DMS 273 (cell line): Measurements from ENCODE around the gene SLC22A15.
"Not testable (repeated sequence)": the region's sequence is repeated elsewhere in the genome, so short reads cannot be mapped to it uniquely, and the experiment has no call there.

ENCODE experiments used
- DNase-seq: peaks from one replicate; lab custom pipeline; 2025; ENCODE audit not compliant: unreplicated experiment; lab: John Stamatoyannopoulos, UW

Gene SLC22A15

GRCh38 chr1:115976062-115976920 is at the start of gene SLC22A15:
Gene SLC22A15, plus strand, starts transcription at chr1:115976513. Its CDS starts 115 bp downstream, at chr1:115976628.
- peak; percentile 85 for DNase-seq

DNA sequence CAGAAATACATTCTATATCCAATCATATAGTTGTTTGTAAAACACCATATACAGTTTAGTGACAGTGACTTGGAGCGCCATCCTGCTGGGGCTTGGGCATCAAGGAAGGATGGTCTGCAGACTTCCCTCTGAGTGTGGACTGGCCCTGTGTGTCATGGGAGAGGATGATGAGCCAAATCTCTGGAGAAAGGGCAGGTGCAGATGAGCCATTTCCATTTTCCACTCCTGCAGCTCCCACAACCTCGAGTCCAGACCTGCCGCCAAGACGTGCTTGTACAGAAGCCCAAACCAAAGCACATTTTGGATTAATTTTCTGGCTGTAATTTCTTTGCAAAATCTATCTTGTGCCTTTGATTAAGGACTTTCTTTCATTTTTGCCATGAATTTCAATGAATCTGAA is 48.3 kb upstream of the SLC22A15 start:
- no peak for DNase-seq

DNA sequence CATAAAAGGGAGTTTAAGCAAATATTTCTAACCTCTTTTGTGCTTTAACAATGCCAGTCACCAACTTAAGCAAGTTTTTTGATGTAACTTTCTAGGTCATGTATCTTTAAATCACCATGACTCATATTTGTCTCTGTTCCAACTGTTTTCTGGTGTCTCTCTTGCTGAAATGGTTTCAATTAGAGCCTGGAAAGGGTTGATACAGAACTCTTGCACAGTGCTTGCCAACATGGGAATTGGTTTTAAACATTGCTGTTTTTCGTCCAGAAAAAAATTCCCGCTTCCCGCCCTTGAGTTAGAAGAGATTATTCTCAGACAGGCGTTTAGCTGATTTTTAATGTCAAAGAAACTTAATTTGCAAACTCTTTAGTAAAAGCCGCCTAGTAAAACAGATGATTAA is 46.4 kb upstream of the SLC22A15 start:
- DNase-seq, result peak; percentile 12

DNA sequence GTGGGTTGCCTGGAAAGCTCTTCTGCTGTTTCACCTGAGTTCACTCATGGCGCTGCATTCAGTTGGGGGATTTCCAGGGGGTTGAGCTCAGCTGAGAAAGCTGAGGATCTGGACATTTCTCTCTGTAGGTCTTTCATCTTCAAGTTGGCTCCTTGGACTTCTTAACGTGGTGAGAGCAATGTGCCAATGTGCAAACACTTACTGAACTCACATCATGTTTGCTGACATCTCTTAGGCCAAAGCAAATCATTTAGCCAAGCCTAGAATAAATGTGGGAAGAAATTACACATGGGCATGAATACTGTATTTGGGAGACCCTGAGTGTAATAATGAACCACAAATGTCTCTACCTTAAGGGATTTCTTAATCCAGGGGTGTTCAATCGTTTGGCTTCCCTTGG is 42.7 kb upstream of the SLC22A15 start:
- no peak for DNase-seq

DNA sequence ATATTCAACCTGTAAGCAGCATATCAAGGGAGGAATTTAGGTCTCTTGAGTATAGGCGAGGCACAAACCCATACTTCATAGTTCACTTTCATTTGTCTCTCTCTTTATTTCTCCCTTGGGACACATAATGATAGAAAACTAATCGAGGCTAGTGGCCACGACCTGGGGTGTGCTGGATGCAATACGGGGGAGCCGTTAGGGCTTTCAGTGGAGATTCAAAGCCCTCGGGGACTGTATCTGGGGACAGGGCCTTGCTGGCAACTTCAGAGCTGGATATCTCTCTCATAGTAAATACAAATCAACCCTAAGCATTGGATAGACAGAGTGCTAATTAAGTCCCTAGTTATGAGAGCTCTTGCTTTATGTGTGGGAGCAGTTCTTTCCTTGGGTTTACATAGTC is 36.9 kb upstream of the SLC22A15 start:
- no peak for DNase-seq

DNA sequence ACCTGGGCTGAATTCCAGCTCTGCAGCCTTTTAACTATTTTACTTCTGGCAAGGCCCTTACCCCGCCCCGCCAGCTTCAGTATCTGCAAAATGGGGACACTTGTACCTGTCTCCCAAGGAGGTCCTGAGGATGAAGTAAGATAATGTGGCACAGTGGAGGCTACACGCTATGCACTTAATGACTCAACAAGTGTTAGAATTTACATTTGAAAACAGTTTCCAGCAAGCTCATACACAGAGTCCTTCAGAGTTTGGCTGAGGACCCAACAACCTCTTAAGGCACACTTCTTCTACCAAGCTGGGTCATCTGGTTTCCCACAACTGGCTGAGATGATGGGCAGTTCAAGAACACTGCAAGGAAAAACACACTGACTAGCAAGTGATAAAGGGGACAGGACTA is 30.2 kb upstream of the SLC22A15 start:
- DNase-seq, result no peak

GRCh38 chr1:115949156-115949555 is 27.2 kb upstream of the SLC22A15 start:
- DNase-seq, result no peak

- DNase-seq, result no peak
Measured at GRCh38 chr1:115951560-115951959, 24.8 kb upstream of the SLC22A15 start.

DNA sequence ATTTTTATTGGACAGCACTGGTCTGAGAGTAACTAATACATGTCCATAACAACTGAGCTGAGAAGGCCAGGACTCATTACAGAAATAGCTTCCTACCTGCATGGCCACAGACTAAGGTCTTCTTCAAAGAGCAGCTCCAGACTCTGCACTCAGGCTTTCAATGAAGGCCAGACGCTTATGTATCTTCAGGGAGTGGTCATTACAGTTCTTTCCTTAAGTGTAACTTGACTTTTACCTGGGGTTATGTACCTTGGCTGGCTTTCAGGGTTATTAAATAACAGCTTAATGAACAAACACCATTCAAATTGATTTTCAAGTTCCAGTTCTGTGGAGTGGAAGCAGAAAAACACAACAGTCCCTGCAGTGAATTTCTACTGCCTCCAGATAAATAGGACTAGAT is 23.8 kb upstream of the SLC22A15 start:
- DNase-seq, result no peak

DNA sequence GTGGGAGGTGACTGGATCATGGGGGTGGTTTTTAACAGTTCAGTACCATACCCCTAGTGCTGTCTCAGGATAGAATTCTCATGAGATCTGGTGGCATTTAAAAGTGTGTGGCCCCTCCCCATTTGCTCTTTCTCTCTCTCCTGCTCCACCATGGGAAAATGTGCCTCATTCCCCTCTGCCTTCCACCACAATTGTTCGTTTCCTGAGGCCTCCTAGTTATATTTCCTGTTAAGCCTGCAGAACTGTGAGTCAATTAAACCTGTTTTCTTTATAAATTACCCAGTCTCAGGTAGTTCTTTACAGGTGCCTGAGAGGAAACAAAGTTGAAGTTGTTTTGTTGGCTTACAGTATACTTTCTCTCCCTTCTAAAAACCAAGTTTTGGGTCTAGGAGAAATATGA is 23.1 kb upstream of the SLC22A15 start:
- no peak for DNase-seq

DNA sequence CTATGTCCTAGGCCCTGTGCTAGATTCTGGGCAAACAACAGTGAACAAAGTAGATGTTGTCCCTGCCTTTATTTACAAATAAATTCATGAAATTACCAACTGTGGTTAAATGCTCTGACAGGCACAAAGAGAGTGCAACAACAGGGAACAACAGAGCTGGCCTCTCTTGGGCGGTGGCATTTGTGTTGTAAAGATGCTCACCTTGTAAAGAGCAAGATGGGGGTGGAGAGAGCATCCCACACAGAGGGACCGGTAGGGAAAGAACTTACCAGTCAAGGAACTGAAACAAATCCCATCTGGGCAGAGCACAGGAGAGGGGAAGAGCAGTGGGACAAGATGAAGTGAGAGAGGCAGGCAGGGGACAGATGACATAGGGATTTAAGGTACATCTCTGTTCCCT is 21.6 kb upstream of the SLC22A15 start:
- DNase-seq, result no peak

DNA sequence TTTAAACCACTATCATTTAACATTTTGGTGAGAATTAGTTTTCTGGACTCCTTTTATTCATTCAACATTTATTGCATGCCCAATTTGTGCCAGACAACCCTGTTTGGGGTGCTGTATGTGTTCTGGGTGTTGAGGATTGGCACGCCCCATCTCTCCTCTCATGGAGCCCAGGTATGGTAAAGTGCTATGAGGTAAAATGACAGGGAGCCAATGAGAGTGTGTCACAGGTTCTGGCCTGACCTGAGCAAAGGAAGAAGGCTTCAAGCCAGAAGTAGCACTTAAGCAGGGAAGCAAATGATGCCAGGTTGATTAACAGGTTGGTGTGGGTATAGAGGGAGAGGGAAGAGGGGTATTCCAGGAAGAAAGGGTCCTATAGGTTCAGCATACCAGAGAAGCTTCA is 21.1 kb upstream of the SLC22A15 start:
- no peak for DNase-seq

DNA sequence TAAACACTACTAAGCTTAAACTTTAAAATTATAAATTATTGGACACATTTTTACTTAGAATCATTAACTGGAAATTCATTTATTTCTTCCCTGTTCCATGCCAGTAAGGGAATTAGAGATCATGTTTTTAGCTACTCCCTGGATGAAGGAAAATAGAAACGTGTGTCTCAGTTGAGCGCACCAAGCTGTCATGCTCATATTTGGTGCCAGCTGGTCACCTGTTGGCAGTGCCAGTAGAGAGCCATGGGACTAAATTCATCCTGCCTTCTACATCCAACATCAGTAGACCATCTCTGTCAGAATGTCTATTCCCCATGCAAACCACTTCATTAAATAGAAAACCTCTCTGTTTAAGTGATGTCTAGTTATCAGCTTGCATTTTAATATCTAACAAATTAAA is 17.4 kb upstream of the SLC22A15 start:
- peak; percentile 22 for DNase-seq

DNA sequence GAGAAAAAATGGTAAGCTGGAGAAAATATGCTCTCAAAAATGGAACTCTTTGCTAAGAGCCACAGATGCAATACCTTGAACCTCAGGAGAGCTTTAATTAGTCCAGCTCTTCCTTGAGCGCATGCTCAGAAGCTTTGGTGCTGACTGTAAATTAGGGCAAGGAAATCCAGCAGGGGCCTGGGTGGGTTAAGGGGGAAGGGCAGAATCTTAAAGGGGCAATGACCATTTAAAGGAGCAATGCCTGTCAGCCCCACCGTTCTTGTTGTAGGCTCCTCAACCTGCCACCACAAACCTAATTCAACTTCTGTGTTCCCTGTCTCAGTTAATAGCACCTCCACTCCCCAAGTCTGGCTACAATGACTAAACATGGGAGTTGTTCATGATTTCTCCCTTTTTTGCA is 6.8 kb upstream of the SLC22A15 start:
- DNase-seq, result peak; percentile 86

DNA sequence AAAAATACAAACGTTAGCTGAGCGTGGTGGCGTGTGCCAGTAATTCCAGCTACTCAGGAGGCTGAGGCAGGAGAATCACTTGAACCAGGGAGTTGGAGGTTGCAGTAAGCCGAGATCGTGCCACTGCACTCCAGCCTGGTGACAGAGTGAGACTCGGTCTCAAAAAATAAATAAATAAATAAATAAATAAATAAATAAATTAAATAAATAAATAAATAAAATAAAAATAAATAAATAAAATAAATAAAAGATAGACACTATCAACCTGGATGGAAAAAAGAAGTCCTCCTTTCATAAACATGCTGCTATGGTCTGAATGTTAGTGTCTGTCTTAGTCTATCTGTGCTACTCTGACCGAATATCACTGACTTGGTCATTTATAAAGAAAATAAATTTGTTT is 4.5 kb upstream of the SLC22A15 start:
- not testable (repeated sequence) for DNase-seq

GRCh38 chr1:115973154-115973553 is 3.2 kb upstream of the SLC22A15 start:
- no peak for DNase-seq

- DNase-seq, result no peak
Measured at GRCh38 chr1:115975569-115976061, 698 bp upstream of the SLC22A15 start.

GRCh38 chr1:115976921-115977498 is 697 bp downstream of the SLC22A15 start:
- peak; percentile 39 for DNase-seq

- DNase-seq, result no peak
Measured at GRCh38 chr1:115977499-115978258, 1.4 kb downstream of the SLC22A15 start.

- DNase-seq, result no peak
Measured at GRCh38 chr1:115978292-115978941, 2.1 kb downstream of the SLC22A15 start.

DNA sequence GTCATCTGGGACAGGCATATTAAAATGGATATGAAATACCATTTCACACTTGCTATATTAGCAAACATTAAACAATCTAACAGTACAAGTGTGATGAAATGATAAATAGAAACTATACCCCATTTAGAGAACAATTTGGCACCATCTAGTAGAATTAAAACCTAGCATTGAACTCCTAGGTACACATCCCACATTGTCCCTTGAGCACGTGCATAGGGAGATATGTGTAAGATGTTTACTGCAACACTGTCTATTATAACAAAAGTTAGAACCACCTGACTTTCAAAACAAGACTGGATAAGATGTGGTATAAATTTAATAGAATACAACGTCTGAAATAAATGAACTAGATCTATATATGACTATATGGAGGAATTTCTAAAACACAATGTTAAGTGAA is 3.8 kb downstream of the SLC22A15 start:
- no peak for DNase-seq
